GM12878 (cell line): ENCODE results near the gene STAG1. TPM values are rescaled to one million over a fixed set of nuclear protein-coding genes. Genes with fewer than 3 reads are reported as not detected.
"Not testable (repeated sequence)": the region's sequence is repeated elsewhere in the genome, so short reads cannot be mapped to it uniquely, and the experiment has no call there.

Experiments
- ATAC-seq: fragments of 200-7000 bp; cut with Tn5 transposase; 3 replicates; pipeline ENCODE4 v1.9.1; 2020; ENCODE audit warnings: mild to moderate bottlenecking, moderate library complexity
- BruUV-seq: library from RNA; stranded (reverse); fragments of 400-500 nt; replicated peaks from 2 replicates; lab custom pipeline; 2021; lab: Mats Ljungman, UMichigan
- CTCF ChIA-PET: fragments of 300-600 bp; sonication (Branson Sonifier 250); formaldehyde crosslinking; extraction: SDS; loops from one replicate; lab custom pipeline; 2021; ENCODE audit warnings: inconsistent platforms; lab: Yijun Ruan, JAX
- POLR2A ChIA-PET: fragments of 350-600 bp; formaldehyde crosslinking; extraction: SDS; loops from one replicate; lab custom pipeline; 2021; ENCODE audit warnings: inconsistent platforms; lab: Charles Lee
- RAD21 ChIA-PET: fragments of 300-600 bp; sonication (Branson Sonifier 250); formaldehyde crosslinking; loops from one replicate; lab custom pipeline; 2023; ENCODE audit warnings: antibody characterized with exemption; ENCODE audit not compliant: unreplicated experiment; lab: Charles Lee
- SMC1A ChIA-PET: fragments of 300-600 bp; sonication (Branson Sonifier 250); formaldehyde crosslinking; loops from one replicate; lab custom pipeline; 2023; ENCODE audit not compliant: unreplicated experiment, uncharacterized antibody; lab: Charles Lee
- DNase-seq: peaks from one replicate; pipeline ENCODE4 v3.0.0-alpha.2; 2011; ENCODE audit warnings: low read depth, low spot score
- FAIRE-seq: peaks from 3 replicates; lab custom pipeline; 2011; peaks lifted over from hg19 to GRCh38; lab: Jason Lieb, UNC
- H2AFZ ChIP-seq: 2 replicates; pipeline ENCODE4 v1.6.0; 2011; ENCODE audit warnings: low read depth, low read length, control low read depth; ENCODE audit not compliant: control insufficient read depth
- H3K27ac ChIP-seq: 2 replicates; pipeline ENCODE4 v1.5.1; 2011; ENCODE audit warnings: control low read depth; ENCODE audit not compliant: control insufficient read depth, insufficient read depth
- H3K27me3 ChIP-seq, 2 experiments: replicated peaks in 1 of 2; 2 replicates each; pipeline versions ENCODE4 v1.6.0 to v1.6.1; 2011; ENCODE audit warnings: low read length in 1 of 2; ENCODE audit not compliant: control insufficient read depth in 2 of 2, insufficient read depth in 2 of 2
- H3K36me3 ChIP-seq, 2 experiments: 2 replicates each; pipeline ENCODE4 v1.5.1; 2011; ENCODE audit warnings: low read length in 1 of 2; ENCODE audit not compliant: control insufficient read depth in 2 of 2, insufficient read depth in 2 of 2
- H3K4me1 ChIP-seq: 2 replicates; pipeline ENCODE4 v1.6.1; 2011; ENCODE audit warnings: mild to moderate bottlenecking, low read length, moderate library complexity, mixed read lengths; ENCODE audit not compliant: control insufficient read depth, insufficient read depth
- H3K4me2 ChIP-seq: 2 replicates; pipeline ENCODE4 v1.6.0; 2011; ENCODE audit warnings: control low read depth; ENCODE audit not compliant: control insufficient read depth, insufficient read depth
- H3K4me3 ChIP-seq: fragments of 200-600 bp; sonication (generic); 2 replicates; pipeline ENCODE4 v1.5.1; 2016
- H3K79me2 ChIP-seq: 2 replicates; pipeline ENCODE4 v1.6.0; 2011; ENCODE audit warnings: low read length; ENCODE audit not compliant: control insufficient read depth, insufficient read depth
- H3K9ac ChIP-seq: 2 replicates; pipeline ENCODE4 v1.8.0; 2011; ENCODE audit warnings: low read length, control low read depth, mixed read lengths; ENCODE audit not compliant: control insufficient read depth, insufficient read depth
- H3K9me3 ChIP-seq: replicated peaks from 3 replicates; pipeline ENCODE4 v1.5.1; 2011; ENCODE audit warnings: mild to moderate bottlenecking, low read length; ENCODE audit not compliant: control insufficient read depth, insufficient read depth
- H4K20me1 ChIP-seq: 2 replicates; pipeline ENCODE4 v1.6.0; 2011; ENCODE audit not compliant: control insufficient read depth, insufficient read depth
- CBX3 ChIP-seq: fragments of 200-600 bp; sonication (generic); IDR thresholded peaks from 2 replicates; pipeline ENCODE4 v1.6.1; 2016; ENCODE audit warnings: low read depth, borderline replicate concordance
- EP300 ChIP-seq, 2 experiments: fragments of 150-350 bp in 1 of 2; IDR thresholded peaks; 2 replicates each; pipeline ENCODE4 v1.6.1; 2011 to 2012; ENCODE audit warnings: low read depth in 2 of 2, low read length in 2 of 2, borderline replicate concordance in 1 of 2, improper control_type of control experiment in 1 of 2, inconsistent platforms in 1 of 2; ENCODE audit not compliant: control insufficient read depth in 1 of 2
- HDAC6 ChIP-seq: fragments of 200-600 bp; sonication (generic); IDR thresholded peaks from one replicate; pipeline ENCODE4 v1.8.0; 2017; ENCODE audit warnings: antibody characterized with exemption; ENCODE audit not compliant: unreplicated experiment
- POU2F2 ChIP-seq: IDR thresholded peaks from 3 replicates; pipeline ENCODE4 v1.6.1; 2011; ENCODE audit warnings: low read depth, mild to moderate bottlenecking, low read length, borderline replicate concordance
- RAD21 ChIP-seq: IDR thresholded peaks from 2 replicates; pipeline ENCODE4 v1.6.1; 2011; ENCODE audit warnings: mild to moderate bottlenecking, low read depth, low read length, moderate library complexity; ENCODE audit not compliant: insufficient read depth
- YBX1 ChIP-seq: fragments of 450-650 bp; IDR thresholded peaks from 2 replicates; pipeline ENCODE4 v1.6.1; 2016; ENCODE audit warnings: antibody characterized with exemption
- WGBS: methylation state at CpG from one replicate; pipeline ENCODE4 v1.1.6; 2016; ENCODE audit warnings: low lambda C conversion rate; ENCODE audit not compliant: insufficient replicate concordance, insufficient coverage; ENCODE audit errors: missing lambda C conversion rate; 5-methylcytosine and 5-hydroxymethylcytosine counted together
- in situ Hi-C: fragments of 300-500 bp; cut with MboI; formaldehyde crosslinking; loops from 9 replicates; pipeline ENCODE4 v1.14.3; 2018; ENCODE audit warnings: mixed read lengths
- intact Hi-C: fragments of 100-400 bp; cut with micrococcal nuclease; formaldehyde crosslinking; loops from one replicate; pipeline ENCODE4 v1.14.2; 2022; ENCODE audit not compliant: unreplicated experiment
- polyA plus RNA-seq, 11 experiments: library from polyadenylated mRNA; depleted of rRNA in 4 of 11; unstranded in 6 of 11; stranded (reverse) in 5 of 11; fragments of >200 nt; fragmentation: Nextera tagmentation in 4 of 11; fragmentation: Illumina TruSeq in 1 of 11; extraction: Ambion mirVana in 4 of 11; extraction: Trizol in 1 of 11; gene quantifications; 1 replicate in 1 of 11; 2 replicates in 10 of 11; pipeline versions ENCODE4 v1.2.1 to v1.2.3, GENCODE V29; 2011 to 2016; ENCODE audit warnings: inconsistent platforms in 2 of 11, missing spikeins in 2 of 11, low read depth in 1 of 11
- total RNA-seq, 4 experiments: library from RNA; depleted of rRNA in 3 of 4; stranded (reverse); fragments of >200 nt in 3 of 4; fragmentation: Illumina TruSeq in 1 of 4; extraction: Trizol in 1 of 4; gene quantifications; 2 replicates each; pipeline versions ENCODE4 v1.2.1 to v1.2.3, GENCODE V29; 2013 to 2021
- TF ChIP-seq, protein P1 (sequence below): fragments of 450-650 bp; IDR thresholded peaks from 2 replicates; pipeline ENCODE4 v1.6.1; 2018; ENCODE audit warnings: mild to moderate bottlenecking, low read depth, moderate library complexity; ENCODE audit not compliant: partially characterized antibody
- TF ChIP-seq, protein P2 (sequence below): fragments of 450-650 bp; IDR thresholded peaks from 2 replicates; pipeline ENCODE4 v1.6.1; 2017; ENCODE audit warnings: borderline replicate concordance

STAG1 gene
- total and polyA plus RNA-seq, 10 of the 15 experiments (the other 5 are each of a cell fraction or from before 2014, with no cell fraction given) = 4.4 to 30.1 (median 20.2) TPM

- TF ChIP-seq RAD21 = no peak
- no peak for TF ChIP-seq POU2F2
- no peak for TF ChIP-seq EP300 (IDR thresholded peaks at IDR 0.05; ENCODE audit: borderline replicate concordance in 1 of 2, control insufficient read depth in 1 of 2, low read depth in 2 of 2, low read length in 2 of 2)
- TF ChIP-seq CBX3 = no peak
- TF ChIP-seq, protein P1, sequence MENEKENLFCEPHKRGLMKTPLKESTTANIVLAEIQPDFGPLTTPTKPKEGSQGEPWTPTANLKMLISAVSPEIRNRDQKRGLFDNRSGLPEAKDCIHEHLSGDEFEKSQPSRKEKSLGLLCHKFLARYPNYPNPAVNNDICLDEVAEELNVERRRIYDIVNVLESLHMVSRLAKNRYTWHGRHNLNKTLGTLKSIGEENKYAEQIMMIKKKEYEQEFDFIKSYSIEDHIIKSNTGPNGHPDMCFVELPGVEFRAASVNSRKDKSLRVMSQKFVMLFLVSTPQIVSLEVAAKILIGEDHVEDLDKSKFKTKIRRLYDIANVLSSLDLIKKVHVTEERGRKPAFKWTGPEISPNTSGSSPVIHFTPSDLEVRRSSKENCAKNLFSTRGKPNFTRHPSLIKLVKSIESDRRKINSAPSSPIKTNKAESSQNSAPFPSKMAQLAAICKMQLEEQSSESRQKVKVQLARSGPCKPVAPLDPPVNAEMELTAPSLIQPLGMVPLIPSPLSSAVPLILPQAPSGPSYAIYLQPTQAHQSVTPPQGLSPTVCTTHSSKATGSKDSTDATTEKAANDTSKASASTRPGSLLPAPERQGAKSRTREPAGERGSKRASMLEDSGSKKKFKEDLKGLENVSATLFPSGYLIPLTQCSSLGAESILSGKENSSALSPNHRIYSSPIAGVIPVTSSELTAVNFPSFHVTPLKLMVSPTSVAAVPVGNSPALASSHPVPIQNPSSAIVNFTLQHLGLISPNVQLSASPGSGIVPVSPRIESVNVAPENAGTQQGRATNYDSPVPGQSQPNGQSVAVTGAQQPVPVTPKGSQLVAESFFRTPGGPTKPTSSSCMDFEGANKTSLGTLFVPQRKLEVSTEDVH = no peak
- TF ChIP-seq YBX1 = no peak
- TF ChIP-seq, protein P2, sequence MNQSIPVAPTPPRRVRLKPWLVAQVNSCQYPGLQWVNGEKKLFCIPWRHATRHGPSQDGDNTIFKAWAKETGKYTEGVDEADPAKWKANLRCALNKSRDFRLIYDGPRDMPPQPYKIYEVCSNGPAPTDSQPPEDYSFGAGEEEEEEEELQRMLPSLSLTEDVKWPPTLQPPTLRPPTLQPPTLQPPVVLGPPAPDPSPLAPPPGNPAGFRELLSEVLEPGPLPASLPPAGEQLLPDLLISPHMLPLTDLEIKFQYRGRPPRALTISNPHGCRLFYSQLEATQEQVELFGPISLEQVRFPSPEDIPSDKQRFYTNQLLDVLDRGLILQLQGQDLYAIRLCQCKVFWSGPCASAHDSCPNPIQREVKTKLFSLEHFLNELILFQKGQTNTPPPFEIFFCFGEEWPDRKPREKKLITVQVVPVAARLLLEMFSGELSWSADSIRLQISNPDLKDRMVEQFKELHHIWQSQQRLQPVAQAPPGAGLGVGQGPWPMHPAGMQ = no peak
- no peak for TF ChIP-seq HDAC6
Observed at GRCh38 chr3:136606990-136607389, 145.2 kb downstream of the STAG1 start (continued).

GRCh38 chr3:136606216-136606615 lies 146.0 kb downstream of the STAG1 start:
- WGBS = 94% methylated on average over 5 of the region's 7 CpGs
- H3K9ac ChIP-seq, H2AFZ ChIP-seq, H3K27me3 ChIP-seq, H4K20me1 ChIP-seq, H3K4me1 ChIP-seq, POLR2A ChIA-PET, ATAC-seq, H3K4me2 ChIP-seq, RAD21 ChIA-PET, H3K27ac ChIP-seq, H3K4me3 ChIP-seq, DNase-seq, FAIRE-seq, BruUV-seq, CTCF ChIA-PET, H3K36me3 ChIP-seq, in situ Hi-C loops, H3K79me2 ChIP-seq, H3K9me3 ChIP-seq, intact Hi-C loops: not testable (repeated sequence)
- SMC1A ChIA-PET = interaction anchor here (0.8 kb wide), 1 partner anchor 16 kb away, joined by 3 read pairs; no protein-coding TSS in a partner anchor
